ENCODE measurements around the gene TMEM156.

The TMEM156 gene

GRCh38 chr4:38920677-38921076 is 111.5 kb downstream of the TMEM156 start:
- DNase-seq, result no peak

GRCh38 chr4:38920186-38920585 is 112.0 kb downstream of the TMEM156 start:
- DNase-seq, result no peak

DNA sequence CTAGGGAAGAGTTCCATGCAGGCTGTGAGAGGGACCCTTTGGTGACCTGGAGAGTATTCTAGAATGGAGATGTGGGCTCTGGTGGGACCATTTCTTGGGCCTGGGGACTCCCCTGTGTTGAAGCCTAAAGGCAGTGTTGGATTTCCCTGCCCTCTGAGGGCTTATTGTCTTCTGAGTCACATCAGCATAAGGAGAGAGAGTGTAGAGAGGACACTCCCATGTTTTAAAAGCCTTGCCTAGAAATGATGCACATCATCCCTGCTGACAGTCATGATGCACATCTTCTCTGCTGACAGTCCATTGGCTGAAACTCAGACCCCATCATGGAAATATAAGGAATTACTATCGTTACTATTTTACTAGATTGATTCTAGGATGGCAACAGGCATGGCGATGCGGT is 112.7 kb downstream of the TMEM156 start:
- no peak for DNase-seq

- no peak for DNase-seq
Observed at GRCh38 chr4:38917481-38918025, 114.7 kb downstream of the TMEM156 start.

All from NCI-H2171 (cell line).